Measurements from ENCODE around the gene CHPF2.

- TF ChIP-seq CTCF (IDR thresholded peaks at IDR 0.05; ENCODE audit: insufficient read depth, low read depth, low read length) = no peak
- no peak for TF ChIP-seq EZH2 (IDR thresholded peaks at IDR 0.05; ENCODE audit: insufficient read depth, low read length)
Measured at GRCh38 chr7:151260471-151260870, 28.2 kb downstream of the CHPF2 start.
